AG04450 (cell line): ENCODE measurements around the gene SYF2. TPM values are rescaled to one million over a fixed set of nuclear protein-coding genes. Genes with fewer than 3 reads are reported as not detected.

Source experiments
- CTCF ChIA-PET: fragments of 300-600, 350-600 bp; formaldehyde crosslinking; extraction: SDS; loops from one replicate; lab custom pipeline; 2022; ENCODE audit warnings: antibody characterized with exemption, inconsistent platforms; lab: Charles Lee
- POLR2A ChIA-PET: fragments of 350-600 bp; formaldehyde crosslinking; extraction: SDS; loops from one replicate; lab custom pipeline; 2021; ENCODE audit warnings: antibody characterized with exemption, inconsistent platforms; lab: Yijun Ruan, JAX
- DNase-seq: peaks from one replicate; pipeline ENCODE4 v3.0.0-alpha.2; 2011; ENCODE audit warnings: low read depth, low spot score
- H3K27ac ChIP-seq: one replicate; pipeline ENCODE4 v1.5.1; 2012; ENCODE audit warnings: low read depth, low read length, control low read depth
- H3K27me3 ChIP-seq: one replicate; pipeline ENCODE4 v1.6.0; 2012; ENCODE audit warnings: low read length; ENCODE audit not compliant: control insufficient read depth, insufficient read depth
- H3K4me3 ChIP-seq: 2 replicates; pipeline ENCODE4 v1.5.1; 2011; ENCODE audit warnings: mild to moderate bottlenecking, low read depth, low read length, control low read depth
- H3K9me3 ChIP-seq: 2 replicates; pipeline ENCODE4 v1.5.1; 2012; ENCODE audit warnings: low read length; ENCODE audit not compliant: control insufficient read depth, insufficient read depth
- CTCF ChIP-seq: IDR thresholded peaks from 2 replicates; pipeline ENCODE4 v1.5.1; 2011; ENCODE audit warnings: low read depth, low read length, control low read depth, inconsistent platforms
- polyA plus RNA-seq: library from polyadenylated mRNA; depleted of rRNA; stranded (reverse); fragments of >200 nt; gene quantifications from 2 replicates; pipeline ENCODE4 v1.2.3, GENCODE V29; 2011

Gene SYF2
- polyA plus RNA-seq, 1 experiment: 48.3 TPM

- ChIA-PET POLR2A (no interaction called here), CTCF (interaction anchor here (0.7 to 1.4 kb wide), 2 partner anchors 18 to 25 kb away, joined by 3 to 8 read pairs; no protein-coding TSS in a partner anchor)
- TF ChIP-seq CTCF: no peak
- no peaks in the 10 kb centered on the region for H3K9me3 ChIP-seq
- H3K27ac ChIP-seq: no peak overlapping the region
- DNase-seq: no peak
- H3K27me3 ChIP-seq: peaks cover 26% of the 10 kb centered on the region
- H3K4me3 ChIP-seq: no peak overlapping the region
Observed at GRCh38 chr1:25187077-25187476, 45.2 kb downstream of the SYF2 start.

- no peak for TF ChIP-seq CTCF
- ChIA-PET CTCF (interaction anchor here (0.7 to 1.9 kb wide), 4 partner anchors 17 to 27 kb away, joined by 3 to 7 read pairs (median 4); no protein-coding TSS in a partner anchor), POLR2A (no interaction called here)
- no peaks in the 10 kb centered on the region for H3K9me3 ChIP-seq
- no peak for DNase-seq
- no peak overlapping the region for H3K4me3 ChIP-seq
- H3K27ac ChIP-seq: no peak overlapping the region
- H3K27me3 ChIP-seq: peaks cover 25% of the 10 kb centered on the region
Observed at GRCh38 chr1:25186161-25187007, 45.9 kb downstream of the SYF2 start.

- Histone ChIP-seq H3K4me3 (no peak overlapping the region), H3K9me3 (no peaks in the 10 kb centered on the region), H3K27me3 (peaks cover 20% of the 10 kb centered on the region), H3K27ac (no peak overlapping the region)
- ChIA-PET CTCF (interaction anchor here (0.7 to 1.9 kb wide), 3 partner anchors 16 to 27 kb away, joined by 3 to 7 read pairs (median 4); no protein-coding TSS in a partner anchor), POLR2A (interaction anchor here (0.7 kb wide), 1 partner anchor 88 kb away, joined by 3 read pairs; no protein-coding TSS in a partner anchor)
- no peak for DNase-seq
- no peak for TF ChIP-seq CTCF
Observed at GRCh38 chr1:25185409-25186160, 46.7 kb downstream of the SYF2 start.

GRCh38 chr1:25184001-25184762, 48.1 kb downstream of the SYF2 start:
- Histone ChIP-seq H3K27ac (no peak overlapping the region), H3K4me3 (no peak overlapping the region), H3K9me3 (no peaks in the 10 kb centered on the region), H3K27me3 (peaks cover 18% of the 10 kb centered on the region)
- ChIA-PET CTCF (interaction anchor here (1.1 kb wide), 1 partner anchor 21 kb away, joined by 3 read pairs; no protein-coding TSS in a partner anchor), POLR2A (no interaction called here)
- DNase-seq: no peak
- TF ChIP-seq CTCF: no peak
